GM21526 (cell line): ENCODE results near the gene LYRM2.

Experiments
- ATAC-seq: cut with Tn5 transposase; IDR thresholded peaks from one replicate; pipeline ENCODE4 v1.9.1; 2021; ENCODE audit warnings: moderate library complexity; ENCODE audit not compliant: unreplicated experiment, low FRiP score

Gene LYRM2

GRCh38 chr6:89638320-89639195 lies at the start of gene LYRM2:
Gene LYRM2, minus strand, starts transcription at chr6:89638747. Its CDS starts 31 bp downstream, at chr6:89638716.
- peak; percentile 98 for ATAC-seq

- no peak for ATAC-seq
These were observed 49.8 kb upstream of the LYRM2 start for GRCh38 chr6:89688328-89688727.

GRCh38 chr6:89685311-89685710 lies 46.8 kb upstream of the LYRM2 start:
- ATAC-seq, result no peak

GRCh38 chr6:89682991-89683390 lies 44.4 kb upstream of the LYRM2 start:
- no peak for ATAC-seq

- ATAC-seq, result no peak
These were observed 43.5 kb upstream of the LYRM2 start for GRCh38 chr6:89681983-89682564.

GRCh38 chr6:89680551-89680950 lies 42.0 kb upstream of the LYRM2 start:
- no peak for ATAC-seq

- ATAC-seq, result no peak
These were observed 41.6 kb upstream of the LYRM2 start for GRCh38 chr6:89680150-89680549.

- ATAC-seq, result no peak
These were observed 40.9 kb upstream of the LYRM2 start for GRCh38 chr6:89679215-89680120.

- ATAC-seq, result no peak
These were observed 40.0 kb upstream of the LYRM2 start for GRCh38 chr6:89678531-89678930.

- no peak for ATAC-seq
These were observed 37.6 kb upstream of the LYRM2 start for GRCh38 chr6:89675949-89676748.

GRCh38 chr6:89670935-89671565 lies 32.5 kb upstream of the LYRM2 start:
- no peak for ATAC-seq

GRCh38 chr6:89669002-89669401 lies 30.5 kb upstream of the LYRM2 start:
- no peak for ATAC-seq

- no peak for ATAC-seq
These were observed 29.5 kb upstream of the LYRM2 start for GRCh38 chr6:89667872-89668556.

- ATAC-seq, result no peak
These were observed 24.2 kb upstream of the LYRM2 start for GRCh38 chr6:89662659-89663223.

- ATAC-seq, result no peak
These were observed 23.0 kb upstream of the LYRM2 start for GRCh38 chr6:89661559-89661958.

GRCh38 chr6:89660981-89661380 lies 22.4 kb upstream of the LYRM2 start:
- ATAC-seq, result no peak

GRCh38 chr6:89657445-89658158 lies 19.1 kb upstream of the LYRM2 start:
- ATAC-seq, result no peak

- no peak for ATAC-seq
These were observed 16.6 kb upstream of the LYRM2 start for GRCh38 chr6:89655122-89655521.
